Panc1 (cell line): ENCODE measurements around the gene ZCRB1. TPM values are rescaled to one million over a fixed set of nuclear protein-coding genes. Genes with fewer than 3 reads are reported as not detected.

Experiments used
- microRNA-seq: library from miRNA; unstranded; fragments of <30 nt; microRNA quantifications from one replicate; pipeline ENCODE4 v1.1.0, GENCODE V29; 2020; ENCODE audit not compliant: unreplicated experiment
- total RNA-seq: library from RNA; stranded (reverse); gene quantifications from one replicate; pipeline ENCODE4 v1.2.1, GENCODE V29; 2021; ENCODE audit not compliant: unreplicated experiment

ZCRB1 gene
- total RNA-seq, 1 experiment from 2014 or later = 68.8 TPM

Small RNA genes within 50 kb of the gene (microRNA-seq; reads per million reads assigned to microRNA genes)
- gene MIR7851 = not detected

Other genes with a start within 250 kb of the ZCRB1 start
- 17.4 TPM for gene GXYLT1, start 181.2 kb downstream of the ZCRB1 start, total RNA-seq
- 27.6 TPM for gene YAF2, start 87.8 kb downstream of the ZCRB1 start, total RNA-seq
- 56.5 TPM for gene PPHLN1, start 73 bp upstream of the ZCRB1 start, total RNA-seq